Activated gamma-delta T cell treated with anti-CD3 and anti-CD28 coated beads, Interleukin-2, amount 50 U/mL, for 16 hours (primary cell): ENCODE results near the gene TUB.

Source experiments
- DNase-seq: peaks from one replicate; pipeline ENCODE4 v3.0.0-alpha.2; 2020; ENCODE audit warnings: low read depth

TUB gene, protein sequence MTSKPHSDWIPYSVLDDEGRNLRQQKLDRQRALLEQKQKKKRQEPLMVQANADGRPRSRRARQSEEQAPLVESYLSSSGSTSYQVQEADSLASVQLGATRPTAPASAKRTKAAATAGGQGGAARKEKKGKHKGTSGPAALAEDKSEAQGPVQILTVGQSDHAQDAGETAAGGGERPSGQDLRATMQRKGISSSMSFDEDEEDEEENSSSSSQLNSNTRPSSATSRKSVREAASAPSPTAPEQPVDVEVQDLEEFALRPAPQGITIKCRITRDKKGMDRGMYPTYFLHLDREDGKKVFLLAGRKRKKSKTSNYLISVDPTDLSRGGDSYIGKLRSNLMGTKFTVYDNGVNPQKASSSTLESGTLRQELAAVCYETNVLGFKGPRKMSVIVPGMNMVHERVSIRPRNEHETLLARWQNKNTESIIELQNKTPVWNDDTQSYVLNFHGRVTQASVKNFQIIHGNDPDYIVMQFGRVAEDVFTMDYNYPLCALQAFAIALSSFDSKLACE

DNA sequence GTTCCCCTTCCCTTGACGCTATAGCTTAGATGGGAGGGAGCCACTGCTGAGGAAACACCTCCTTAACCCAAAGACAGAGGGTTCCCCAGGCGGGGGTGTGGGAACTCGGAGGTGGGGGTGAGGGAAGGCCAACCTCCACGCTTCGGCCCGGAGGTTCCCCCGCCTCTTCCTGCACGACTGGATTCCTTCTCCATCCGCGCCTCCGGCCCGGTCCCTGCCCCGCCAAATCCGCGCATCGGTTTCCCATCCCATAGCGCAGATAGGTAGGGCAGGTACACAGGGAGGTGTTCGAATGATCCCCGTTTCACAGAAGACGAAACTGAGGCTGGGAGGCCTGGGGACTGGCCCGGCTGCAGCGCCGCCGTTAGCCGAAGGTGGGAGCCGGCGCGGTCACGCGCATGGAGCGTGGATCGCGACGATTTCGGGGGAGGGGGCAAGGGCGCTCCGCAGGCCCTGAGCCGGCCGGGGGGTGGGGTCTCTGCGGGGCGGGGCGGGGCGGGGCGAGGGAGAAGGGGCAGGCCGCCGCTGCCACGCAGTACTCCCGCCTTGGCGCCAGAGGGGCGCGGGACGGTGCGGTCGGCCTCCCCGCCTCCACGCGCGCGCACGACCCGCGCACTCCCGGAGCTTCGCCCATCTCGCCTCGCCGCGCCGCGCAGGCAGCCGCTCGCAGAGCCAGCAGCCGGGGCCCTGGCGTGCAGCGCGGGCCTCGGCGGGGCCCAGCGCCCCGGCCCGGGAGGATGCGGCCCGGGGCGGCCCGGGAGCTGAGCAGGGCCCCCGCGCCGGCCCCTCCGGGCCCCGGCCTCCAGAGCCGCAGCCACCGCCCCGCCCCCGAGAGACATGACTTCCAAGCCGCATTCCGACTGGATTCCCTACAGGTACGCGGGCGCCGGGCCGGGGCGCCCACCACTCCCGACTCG, at the start of gene TUB:
TSS of gene TUB (plus strand) at position 538 of the 917 bp plus-strand sequence. CDS start at position 838, 300 bp downstream.
- no peak for DNase-seq

- no peak for DNase-seq
Measured at GRCh38 chr11:8031248-8032115, 49.5 kb upstream of the TUB start.

DNA sequence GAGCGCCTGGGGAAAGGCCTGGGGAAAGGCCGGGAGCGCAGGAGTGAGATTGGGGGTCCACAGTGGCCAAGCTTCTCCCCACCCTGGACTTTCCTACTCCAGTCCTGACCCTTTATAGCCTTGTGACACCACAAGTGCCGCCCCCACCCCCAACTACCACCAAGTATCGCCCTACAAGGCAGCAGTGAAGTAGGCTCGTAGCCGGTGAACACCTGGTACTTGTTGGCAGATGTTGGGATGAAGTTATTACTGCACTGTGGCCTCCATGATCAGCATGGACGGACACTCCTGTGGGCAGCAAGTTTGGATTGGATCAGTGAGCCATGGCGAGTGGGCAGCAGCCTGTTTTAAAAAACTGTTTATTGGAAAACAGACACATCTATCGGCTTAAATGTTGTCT, 48.9 kb upstream of the TUB start:
- no peak for DNase-seq

DNA sequence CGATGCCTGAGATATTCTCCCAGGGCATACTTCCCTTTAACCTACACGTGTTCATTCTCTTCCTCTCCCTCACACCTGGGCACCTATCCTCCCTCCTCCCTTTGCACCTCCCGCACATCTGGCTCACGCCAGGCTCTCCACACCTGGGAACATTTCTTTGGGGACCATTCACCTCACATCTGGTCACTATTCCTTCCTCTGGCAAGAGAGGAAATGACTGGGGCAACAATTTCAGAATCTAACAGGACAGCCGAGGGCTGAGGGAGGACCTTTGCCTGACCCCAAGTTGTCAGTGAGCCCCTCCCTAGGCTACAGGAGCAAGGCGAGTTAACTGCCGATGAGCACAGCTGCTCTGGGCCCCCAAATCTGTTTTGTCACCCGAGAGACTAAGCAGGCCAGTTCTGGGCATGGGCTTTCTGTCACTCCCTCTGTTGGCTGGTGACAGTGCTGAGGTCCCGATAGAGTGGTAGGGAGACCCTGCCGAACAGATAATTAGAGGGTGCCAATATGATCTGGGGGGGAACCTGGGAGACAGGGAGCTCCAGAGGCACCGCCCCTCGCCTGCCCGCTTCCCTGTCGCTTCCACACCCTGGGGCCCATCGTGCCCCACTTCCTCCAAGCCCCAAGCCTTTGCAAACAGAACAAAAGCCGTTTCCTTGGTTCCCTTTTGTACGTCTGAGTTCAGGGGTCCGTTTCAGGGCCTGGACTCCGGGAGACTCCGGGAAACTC, 48.3 kb upstream of the TUB start:
- DNase-seq = no peak

GRCh38 chr11:8033305-8034105, 47.5 kb upstream of the TUB start:
- DNase-seq = peak; percentile 18

DNA sequence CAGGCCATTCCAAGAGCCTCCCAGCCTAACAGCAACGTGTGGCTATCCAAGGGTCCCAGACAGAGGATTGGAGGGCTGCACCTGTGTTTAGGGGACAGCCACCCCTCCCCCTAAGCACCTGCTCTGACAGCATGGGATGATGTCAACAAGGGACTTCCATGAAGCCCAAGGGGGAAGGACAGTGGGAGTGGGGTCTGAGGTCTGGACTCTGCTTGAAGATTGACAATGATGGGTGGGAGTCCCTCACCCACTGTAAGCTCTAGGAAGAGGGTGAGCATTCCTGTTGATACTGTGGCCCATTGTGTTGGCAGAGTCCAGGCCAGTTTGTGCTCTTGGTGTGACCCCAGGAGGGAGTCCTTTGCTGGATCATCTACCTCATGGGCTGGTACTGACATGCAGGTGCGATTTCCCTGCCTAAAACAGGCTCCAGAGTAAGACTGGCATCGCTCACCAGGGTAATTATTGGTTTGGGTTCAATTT, 46.9 kb upstream of the TUB start:
- DNase-seq = no peak

DNA sequence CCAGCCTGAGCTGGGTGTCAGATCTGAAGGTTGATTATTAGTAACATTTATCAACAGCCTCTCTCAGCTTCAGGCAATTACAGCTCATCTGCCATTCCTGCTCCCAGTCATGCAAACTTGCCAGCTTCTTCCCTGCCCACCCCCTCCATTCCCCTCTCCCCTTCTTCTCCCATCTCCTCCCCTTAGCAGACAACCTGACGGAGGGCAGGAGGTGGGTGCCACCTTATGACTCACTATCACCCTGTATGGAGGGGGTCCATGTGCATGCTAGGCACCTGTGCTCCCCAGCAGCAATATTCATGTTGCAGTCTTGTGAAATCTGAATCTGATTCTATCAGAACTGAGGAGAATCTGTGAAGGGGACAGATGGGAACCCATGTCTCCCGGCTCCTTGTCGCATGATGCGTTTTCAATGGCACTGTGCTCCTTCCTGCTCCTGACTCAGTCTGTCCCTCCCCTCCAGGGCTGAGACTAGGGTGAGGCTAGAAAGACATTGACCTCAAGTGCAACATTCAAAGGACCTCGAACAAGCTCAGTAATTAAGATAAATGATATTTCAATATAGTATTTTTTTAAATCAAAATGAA, 46.3 kb upstream of the TUB start:
- no peak for DNase-seq

DNA sequence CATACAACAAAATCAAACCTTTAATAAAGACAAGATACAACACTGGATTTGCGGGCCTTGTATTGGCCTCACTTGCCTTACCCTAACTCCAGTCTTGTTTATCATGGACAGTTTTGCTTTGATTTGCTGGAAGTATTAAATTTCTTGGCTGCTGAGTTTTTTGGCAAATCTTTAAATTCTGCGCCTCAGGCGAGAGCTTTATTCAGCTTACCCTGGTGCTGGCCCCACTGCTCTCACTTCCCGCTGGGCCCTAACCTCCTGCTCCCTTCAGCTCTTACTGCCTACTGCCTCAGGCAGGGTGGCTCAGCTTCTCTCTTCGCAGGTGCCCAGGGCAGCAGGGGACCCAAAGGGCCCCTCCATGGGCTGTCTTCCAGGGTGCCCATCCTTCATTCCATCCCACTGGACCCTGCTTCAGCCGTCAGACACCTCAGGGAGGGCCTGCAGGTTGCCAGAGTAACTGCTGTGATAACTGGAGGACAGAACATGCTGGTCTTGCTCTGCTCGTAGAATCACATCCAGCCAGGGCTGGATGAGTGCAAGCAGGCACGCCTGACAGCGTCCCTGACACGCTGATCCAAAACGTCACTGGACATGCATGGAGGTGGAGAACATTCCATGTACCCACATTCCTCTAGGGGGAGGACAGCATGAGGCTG, 45.7 kb upstream of the TUB start:
- no peak for DNase-seq

GRCh38 chr11:8036002-8036802, 44.8 kb upstream of the TUB start:
- no peak for DNase-seq

- DNase-seq = no peak
Measured at GRCh38 chr11:8036986-8037385, 44.0 kb upstream of the TUB start.

GRCh38 chr11:8038393-8038792, 42.6 kb upstream of the TUB start:
- no peak for DNase-seq

GRCh38 chr11:8038811-8039529, 42.0 kb upstream of the TUB start:
- DNase-seq = no peak

GRCh38 chr11:8039530-8040260, 41.3 kb upstream of the TUB start:
- no peak for DNase-seq

DNA sequence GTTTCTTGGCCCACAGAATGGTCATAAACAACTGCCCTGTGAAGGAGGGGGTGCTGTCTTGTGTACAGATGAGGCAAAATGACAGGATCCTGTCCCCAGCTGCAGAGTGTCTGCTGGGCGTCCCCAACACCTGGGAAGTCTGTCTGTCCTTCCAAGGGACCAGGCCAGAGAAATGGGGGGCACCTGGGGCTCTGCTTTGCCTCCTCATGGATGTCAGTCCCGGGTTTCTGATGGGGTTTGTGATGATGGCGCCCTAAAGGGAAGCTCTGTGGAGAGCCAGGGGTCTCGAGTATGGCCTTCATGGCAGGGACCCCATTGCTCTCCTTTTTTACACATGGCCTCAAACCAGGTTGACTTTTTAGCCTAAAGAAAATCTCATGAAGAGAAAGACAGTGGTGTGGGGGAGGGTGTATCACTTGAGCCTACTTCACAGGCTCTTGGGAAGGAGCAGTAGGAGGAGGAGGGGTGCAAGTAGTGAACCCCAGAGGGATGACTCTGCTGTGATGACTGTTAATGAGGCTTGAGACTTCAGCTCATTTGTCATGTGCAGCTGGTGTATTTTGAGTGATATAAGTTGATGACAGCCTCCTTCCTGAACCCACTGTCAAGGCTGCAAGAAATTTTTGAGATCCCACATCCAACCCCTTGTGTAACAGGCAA, 40.6 kb upstream of the TUB start:
- DNase-seq = no peak

DNA sequence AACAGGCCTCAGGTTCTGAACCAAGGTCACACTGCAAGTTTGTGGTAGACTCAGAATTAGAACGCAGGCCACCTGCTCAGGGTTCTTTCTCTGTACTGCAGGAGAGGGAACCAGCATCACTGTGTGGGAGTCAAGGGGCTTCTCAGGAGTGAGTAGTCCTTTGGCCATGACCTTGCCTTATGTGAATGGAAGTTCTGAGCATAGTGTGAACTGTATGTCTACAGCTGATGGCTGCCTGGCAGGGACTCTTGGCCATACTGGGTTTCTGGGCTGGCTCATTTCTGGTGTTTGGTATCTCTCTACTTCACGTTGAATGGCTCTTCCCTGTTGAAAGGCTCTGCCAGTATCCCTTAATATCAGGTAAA, 40.1 kb upstream of the TUB start:
- no peak for DNase-seq

DNA sequence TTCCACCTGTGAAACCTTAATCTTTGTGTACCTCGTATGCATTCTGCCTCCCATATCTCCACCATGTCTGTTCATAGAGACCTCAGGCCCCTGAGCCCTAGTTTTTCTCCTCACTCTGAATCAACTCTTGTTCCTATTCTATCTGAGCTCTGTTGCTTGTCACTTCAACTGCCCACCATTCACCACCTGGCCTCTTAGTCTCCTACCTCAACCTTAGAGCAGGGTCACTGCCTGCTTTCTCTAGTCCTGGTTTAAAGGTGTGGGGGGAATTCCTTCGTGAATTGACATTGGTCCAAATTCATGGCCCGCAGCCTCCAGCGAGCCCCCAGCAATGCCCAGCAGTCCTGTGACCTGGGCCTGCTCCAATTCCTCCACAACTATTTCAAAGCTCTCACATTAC, 39.4 kb upstream of the TUB start:
- no peak for DNase-seq

DNA sequence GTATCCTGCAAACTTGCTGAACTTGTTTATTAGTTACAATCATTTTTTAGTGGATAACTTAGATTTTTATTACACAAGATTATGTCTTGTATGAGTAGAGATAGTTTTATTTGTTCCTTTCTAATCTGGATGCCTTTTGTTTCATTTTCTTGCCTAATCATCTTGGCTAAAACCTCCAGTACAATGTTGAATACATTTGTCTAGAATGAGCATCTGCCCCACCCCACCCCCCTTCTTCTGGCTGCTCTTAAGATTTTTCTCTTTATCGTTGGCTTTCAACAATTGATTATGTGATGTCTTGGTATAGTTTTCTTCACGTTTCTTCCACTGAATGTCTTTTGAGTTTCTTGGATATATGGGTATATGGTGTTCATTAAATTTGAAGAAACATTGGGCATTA, 37.3 kb upstream of the TUB start:
- DNase-seq = no peak
